ENCODE measurements around the gene DIAPH3.

DIAPH3 gene

GRCh38 chr13:59793107-59793506 lies 370.6 kb downstream of the DIAPH3 start:
- in situ Hi-C loops (cut with MboI; ENCODE audit: low sequenced_read_pairs, unreplicated experiment): no loop called here
- DNase-seq (ENCODE audit: low spot score): no peak
- TF ChIP-seq CTCF (IDR thresholded peaks at IDR 0.05; ENCODE audit: borderline replicate concordance, control extremely low read depth, extremely low read depth, insufficient read depth, missing control alignments): no peak

- no peak for DNase-seq (ENCODE audit: low spot score)
- TF ChIP-seq CTCF (IDR thresholded peaks at IDR 0.05; ENCODE audit: borderline replicate concordance, control extremely low read depth, extremely low read depth, insufficient read depth, missing control alignments): no peak
- in situ Hi-C loops (cut with MboI; ENCODE audit: low sequenced_read_pairs, unreplicated experiment): no loop called here
These were observed 373.1 kb downstream of the DIAPH3 start for GRCh38 chr13:59790626-59791025.

- no peak for TF ChIP-seq CTCF (IDR thresholded peaks at IDR 0.05; ENCODE audit: borderline replicate concordance, control extremely low read depth, extremely low read depth, insufficient read depth, missing control alignments)
- no peak for DNase-seq (ENCODE audit: low spot score)
- in situ Hi-C loops (cut with MboI; ENCODE audit: low sequenced_read_pairs, unreplicated experiment): no loop called here
These were observed 374.2 kb downstream of the DIAPH3 start for GRCh38 chr13:59789558-59789957.

GRCh38 chr13:59787679-59788078 lies 376.0 kb downstream of the DIAPH3 start:
- in situ Hi-C loops (cut with MboI; ENCODE audit: low sequenced_read_pairs, unreplicated experiment): no loop called here
- no peak for DNase-seq (ENCODE audit: low spot score)
- no peak for TF ChIP-seq CTCF (IDR thresholded peaks at IDR 0.05; ENCODE audit: borderline replicate concordance, control extremely low read depth, extremely low read depth, insufficient read depth, missing control alignments)

DNA sequence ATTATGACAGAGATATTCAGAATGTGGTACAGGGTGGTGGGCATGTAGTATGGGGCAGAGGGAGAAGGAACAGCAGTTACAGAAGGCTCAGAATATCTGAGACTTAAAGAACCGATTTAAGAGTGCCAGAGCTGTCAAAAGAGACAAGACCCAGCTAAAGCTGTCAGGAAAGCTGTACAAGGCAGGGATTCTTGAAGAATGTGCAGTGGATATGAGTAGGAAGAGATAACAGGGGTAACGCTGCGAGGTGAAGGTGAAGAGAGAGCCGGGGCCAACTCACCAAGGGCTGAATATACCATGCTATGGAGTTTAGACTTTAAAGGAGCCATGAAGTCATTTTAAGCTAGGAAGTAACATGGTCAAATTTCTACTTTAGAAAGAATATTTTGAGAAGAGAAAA lies 381.0 kb downstream of the DIAPH3 start:
- TF ChIP-seq CTCF (IDR thresholded peaks at IDR 0.05; ENCODE audit: borderline replicate concordance, control extremely low read depth, extremely low read depth, insufficient read depth, missing control alignments): no peak
- DNase-seq (ENCODE audit: low spot score): no peak
- in situ Hi-C loops (cut with MboI; ENCODE audit: low sequenced_read_pairs, unreplicated experiment): no loop called here

DNA sequence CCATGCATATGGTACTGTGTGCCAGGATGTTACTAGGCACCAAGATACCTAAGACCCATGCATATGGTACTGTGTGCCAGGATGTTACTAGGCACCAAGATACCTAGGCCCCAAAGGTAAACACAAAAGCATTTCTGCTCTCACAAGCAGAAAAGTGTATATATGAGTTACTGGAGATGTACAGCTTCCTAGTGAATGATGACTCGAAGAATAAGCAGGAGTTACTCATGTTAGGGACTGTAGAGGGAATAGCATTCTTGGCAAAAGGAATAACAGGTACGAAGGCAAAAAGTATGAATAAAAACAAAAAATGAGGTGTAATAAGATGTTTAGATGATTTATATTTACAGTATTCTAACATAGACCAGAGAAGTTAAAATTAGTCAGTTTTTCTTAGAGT lies 383.7 kb downstream of the DIAPH3 start:
- in situ Hi-C loops (cut with MboI; ENCODE audit: low sequenced_read_pairs, unreplicated experiment): no loop called here
- DNase-seq (ENCODE audit: low spot score): no peak
- no peak for TF ChIP-seq CTCF (IDR thresholded peaks at IDR 0.05; ENCODE audit: borderline replicate concordance, control extremely low read depth, extremely low read depth, insufficient read depth, missing control alignments)

Measured in GM13976 (cell line).